Medulla oblongata (tissue), 1 donor: ENCODE measurements around the gene PVR.
"Not testable (repeated sequence)": the region's sequence is repeated elsewhere in the genome, so short reads cannot be mapped to it uniquely, and the experiment has no call there.

Experiments used
- DNase-seq: peaks from one replicate; pipeline ENCODE4 v3.0.0-alpha.2; 2015; ENCODE audit errors: extremely low spot score

The PVR gene

GRCh38 chr19:44645407-44646048, 1.8 kb downstream of the PVR start:
- DNase-seq: no peak

- no peak for DNase-seq
Observed at GRCh38 chr19:44646049-44646416, 2.3 kb downstream of the PVR start.

- DNase-seq: no peak
Observed at GRCh38 chr19:44647144-44647543, 3.4 kb downstream of the PVR start.

GRCh38 chr19:44648631-44649251, 5.0 kb downstream of the PVR start:
- no peak for DNase-seq

GRCh38 chr19:44649578-44650145, 6.0 kb downstream of the PVR start:
- DNase-seq: no peak

GRCh38 chr19:44653343-44653742, 9.6 kb downstream of the PVR start:
- no peak for DNase-seq

GRCh38 chr19:44653977-44654774, 10.5 kb downstream of the PVR start:
- DNase-seq: peak; percentile 69

- peak; percentile 33 for DNase-seq
Observed at GRCh38 chr19:44657211-44657921, 13.7 kb downstream of the PVR start.

- no peak for DNase-seq
Observed at GRCh38 chr19:44658069-44658733, 14.5 kb downstream of the PVR start.

- no peak for DNase-seq
Observed at GRCh38 chr19:44660081-44660480, 16.4 kb downstream of the PVR start.

GRCh38 chr19:44661205-44661604, 17.5 kb downstream of the PVR start:
- DNase-seq: no peak

GRCh38 chr19:44661904-44662303, 18.2 kb downstream of the PVR start:
- no peak for DNase-seq

- DNase-seq: no peak
Observed at GRCh38 chr19:44662691-44663385, 19.1 kb downstream of the PVR start.

- no peak for DNase-seq
Observed at GRCh38 chr19:44663996-44664395, 20.3 kb downstream of the PVR start.

GRCh38 chr19:44664976-44665375, 21.3 kb downstream of the PVR start:
- no peak for DNase-seq

GRCh38 chr19:44666852-44667556, 23.3 kb downstream of the PVR start:
- DNase-seq: no peak

- DNase-seq: no peak
Observed at GRCh38 chr19:44668985-44669764, 25.5 kb downstream of the PVR start.

- DNase-seq: not testable (repeated sequence)
Observed at GRCh38 chr19:44670027-44670426, 26.3 kb downstream of the PVR start.

GRCh38 chr19:44671400-44671799, 27.7 kb downstream of the PVR start, which contains the start of gene CEACAM19:
CEACAM19 (plus strand) TSS chr19:44671482; CDS start chr19:44671932, 450 bp downstream.
- no peak for DNase-seq
